ENCODE measurements around the gene MED12L.
"Not testable (repeated sequence)": the region's sequence is repeated elsewhere in the genome, so short reads cannot be mapped to it uniquely, and the experiment has no call there.

The MED12L gene, protein sequence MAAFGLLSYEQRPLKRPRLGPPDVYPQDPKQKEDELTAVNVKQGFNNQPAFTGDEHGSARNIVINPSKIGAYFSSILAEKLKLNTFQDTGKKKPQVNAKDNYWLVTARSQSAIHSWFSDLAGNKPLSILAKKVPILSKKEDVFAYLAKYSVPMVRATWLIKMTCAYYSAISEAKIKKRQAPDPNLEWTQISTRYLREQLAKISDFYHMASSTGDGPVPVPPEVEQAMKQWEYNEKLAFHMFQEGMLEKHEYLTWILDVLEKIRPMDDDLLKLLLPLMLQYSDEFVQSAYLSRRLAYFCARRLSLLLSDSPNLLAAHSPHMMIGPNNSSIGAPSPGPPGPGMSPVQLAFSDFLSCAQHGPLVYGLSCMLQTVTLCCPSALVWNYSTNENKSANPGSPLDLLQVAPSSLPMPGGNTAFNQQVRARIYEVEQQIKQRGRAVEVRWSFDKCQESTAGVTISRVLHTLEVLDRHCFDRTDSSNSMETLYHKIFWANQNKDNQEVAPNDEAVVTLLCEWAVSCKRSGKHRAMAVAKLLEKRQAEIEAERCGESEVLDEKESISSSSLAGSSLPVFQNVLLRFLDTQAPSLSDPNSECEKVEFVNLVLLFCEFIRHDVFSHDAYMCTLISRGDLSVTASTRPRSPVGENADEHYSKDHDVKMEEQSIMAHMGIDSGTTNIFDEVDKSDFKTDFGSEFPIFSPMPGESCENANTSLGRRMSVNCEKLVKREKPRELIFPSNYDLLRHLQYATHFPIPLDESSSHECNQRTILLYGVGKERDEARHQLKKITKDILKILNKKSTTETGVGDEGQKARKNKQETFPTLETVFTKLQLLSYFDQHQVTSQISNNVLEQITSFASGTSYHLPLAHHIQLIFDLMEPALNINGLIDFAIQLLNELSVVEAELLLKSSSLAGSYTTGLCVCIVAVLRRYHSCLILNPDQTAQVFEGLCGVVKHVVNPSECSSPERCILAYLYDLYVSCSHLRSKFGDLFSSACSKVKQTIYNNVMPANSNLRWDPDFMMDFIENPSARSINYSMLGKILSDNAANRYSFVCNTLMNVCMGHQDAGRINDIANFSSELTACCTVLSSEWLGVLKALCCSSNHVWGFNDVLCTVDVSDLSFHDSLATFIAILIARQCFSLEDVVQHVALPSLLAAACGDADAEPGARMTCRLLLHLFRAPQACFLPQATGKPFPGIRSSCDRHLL (N-terminal part only)

DNA sequence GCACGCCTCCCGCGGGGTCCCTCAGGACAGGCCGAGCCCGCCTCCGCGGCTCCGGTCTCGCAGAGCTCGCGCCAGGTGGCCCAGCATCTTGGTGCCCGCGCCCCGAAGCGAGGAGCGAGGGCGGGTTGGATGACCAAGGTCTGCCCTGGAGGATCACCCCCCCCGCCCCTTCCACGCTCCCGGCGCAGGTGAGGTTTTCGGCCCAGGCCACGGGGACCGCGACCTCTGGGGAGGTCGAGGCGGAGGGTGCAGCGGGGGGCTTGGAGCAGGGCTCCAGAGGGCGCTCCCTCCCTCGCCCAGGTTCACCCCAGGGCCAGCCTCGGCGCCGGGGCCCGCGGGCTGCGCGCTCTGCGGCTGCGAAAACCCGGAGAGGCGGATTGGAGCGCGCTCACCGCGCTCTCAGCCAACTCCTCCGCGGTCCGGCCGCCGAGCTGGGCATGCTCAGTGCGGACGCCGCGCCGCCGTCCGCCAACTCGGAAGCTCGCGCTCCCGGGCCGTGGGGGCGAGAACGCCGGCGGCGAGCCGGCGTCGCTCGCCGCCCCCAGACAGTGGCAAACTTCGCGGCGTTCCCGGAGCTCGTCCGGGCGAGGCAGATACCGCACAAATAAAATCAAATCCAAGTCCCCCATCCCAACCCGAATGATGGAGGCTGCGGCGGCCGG lies at the start of gene MED12L:
Gene MED12L, plus strand, starts transcription at position 438 of the 662 bp plus-strand sequence. CDS start 1,263 bp downstream, outside the sequence.
- peak; percentile 85 for DNase-seq (ENCODE audit: low read depth, low spot score)

DNA sequence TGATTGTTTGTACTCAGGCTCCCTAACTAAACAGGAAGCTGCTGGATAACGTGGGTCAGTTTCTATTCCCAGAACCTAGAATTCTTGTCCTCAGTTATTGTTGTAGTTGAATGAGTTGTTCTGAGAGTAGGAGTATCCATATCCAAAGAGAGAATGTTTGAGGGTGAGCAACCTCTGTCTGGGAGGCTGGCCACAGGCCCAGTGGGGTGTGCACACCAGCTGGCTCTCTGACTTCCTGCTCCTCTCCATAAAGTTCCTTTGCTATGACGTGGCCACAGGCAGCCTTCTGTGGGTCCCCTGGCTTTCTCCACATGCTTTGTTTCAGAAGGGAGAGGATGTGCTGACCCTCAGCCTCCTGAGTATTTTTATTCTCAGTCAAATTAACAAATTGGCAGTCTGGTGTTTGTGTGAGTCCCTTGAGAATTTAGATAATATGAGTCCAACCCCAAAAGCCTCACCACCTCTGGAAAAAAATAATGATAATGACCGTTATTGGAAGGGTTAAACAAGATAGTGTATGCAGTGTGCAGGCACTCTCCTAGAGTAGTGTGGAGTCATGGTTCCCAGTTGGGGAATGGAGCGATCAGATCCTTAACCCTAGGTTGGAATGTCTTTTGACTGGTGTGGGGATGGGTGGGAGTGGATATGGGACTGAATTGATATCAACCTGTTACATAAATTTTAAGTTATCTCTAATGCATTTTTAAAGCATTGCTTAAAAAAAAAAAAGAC lies 47.6 kb upstream of the MED12L start:
- peak; percentile 4 for DNase-seq (ENCODE audit: low read depth, low spot score)

DNA sequence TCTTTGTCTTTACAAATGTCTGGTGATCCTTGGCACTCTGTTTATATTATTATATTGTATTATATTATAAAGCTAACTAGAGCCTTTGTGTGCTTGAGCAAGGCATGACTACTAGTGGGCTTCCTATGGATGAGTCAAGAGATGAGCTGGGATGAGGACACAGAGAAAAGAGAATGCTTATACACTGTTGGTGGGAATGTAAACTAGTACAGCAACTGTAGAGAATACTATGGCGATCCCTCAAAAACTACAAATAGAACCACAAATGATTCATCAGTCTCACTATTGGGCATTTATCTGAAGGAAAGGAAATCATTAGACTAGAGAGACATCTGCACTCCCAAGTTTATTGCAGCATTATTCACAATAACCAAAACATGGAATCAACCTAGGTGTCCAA lies 40.8 kb upstream of the MED12L start:
- DNase-seq (ENCODE audit: low read depth, low spot score) = no peak

DNA sequence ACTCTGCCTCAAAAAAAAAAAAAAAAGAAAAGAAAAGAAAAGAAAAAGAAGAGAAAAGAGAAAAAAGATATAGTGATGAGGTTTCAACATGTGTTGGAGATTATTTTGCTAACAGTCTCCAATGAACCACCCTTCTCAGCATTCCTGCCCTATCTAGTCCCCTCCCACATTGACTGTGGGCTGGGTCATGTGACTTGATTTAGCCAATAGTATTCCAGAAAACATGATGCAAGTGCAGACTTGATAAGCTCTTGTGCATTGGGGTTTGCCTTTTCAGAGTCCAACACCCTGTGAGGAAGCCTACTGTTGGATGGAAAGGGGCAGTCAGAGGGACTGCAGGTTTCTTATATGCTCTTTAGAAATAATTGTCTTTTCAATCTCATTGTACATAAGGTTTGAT lies 37.8 kb upstream of the MED12L start:
- peak; percentile 12 for DNase-seq (ENCODE audit: low read depth, low spot score)

DNA sequence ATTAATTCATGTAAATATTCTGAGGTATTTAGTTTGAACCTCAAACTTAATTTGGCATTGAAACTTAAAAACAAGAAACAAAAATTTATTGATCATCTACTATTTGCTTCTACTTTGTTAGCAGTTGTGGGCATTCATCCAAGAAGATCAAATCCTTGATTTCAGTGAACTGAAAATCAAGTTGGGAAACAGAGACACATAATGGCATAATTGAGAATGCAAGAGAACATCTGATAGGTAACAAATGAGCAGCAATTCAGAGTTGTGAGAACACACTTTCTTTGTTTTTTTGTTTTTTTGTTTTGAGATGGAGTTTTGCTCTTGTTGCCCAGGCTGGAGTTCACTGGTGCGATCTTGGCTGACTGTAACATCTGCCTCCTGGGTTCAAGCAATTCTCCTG lies 33.9 kb upstream of the MED12L start:
- DNase-seq (ENCODE audit: low read depth, low spot score) = no peak

DNA sequence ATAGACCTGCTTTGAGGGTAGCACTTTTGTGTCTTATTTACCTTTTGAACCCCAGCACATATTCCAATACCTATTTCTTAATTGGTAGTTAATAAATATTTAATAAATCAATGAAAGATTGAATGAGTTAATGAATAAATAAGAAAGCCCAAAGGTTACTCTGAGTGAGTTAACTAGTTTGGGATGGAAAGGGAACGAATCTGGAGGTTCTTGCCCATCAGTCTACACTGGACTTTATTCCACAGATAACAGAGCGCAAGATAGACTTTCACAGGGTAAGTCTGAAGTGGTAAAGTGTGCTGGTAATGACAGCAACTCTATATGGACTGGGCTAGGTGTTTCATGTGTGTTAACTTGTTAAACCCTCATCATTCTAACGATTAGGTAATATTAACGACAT lies 33.1 kb upstream of the MED12L start:
- no peak for DNase-seq (ENCODE audit: low read depth, low spot score)

DNA sequence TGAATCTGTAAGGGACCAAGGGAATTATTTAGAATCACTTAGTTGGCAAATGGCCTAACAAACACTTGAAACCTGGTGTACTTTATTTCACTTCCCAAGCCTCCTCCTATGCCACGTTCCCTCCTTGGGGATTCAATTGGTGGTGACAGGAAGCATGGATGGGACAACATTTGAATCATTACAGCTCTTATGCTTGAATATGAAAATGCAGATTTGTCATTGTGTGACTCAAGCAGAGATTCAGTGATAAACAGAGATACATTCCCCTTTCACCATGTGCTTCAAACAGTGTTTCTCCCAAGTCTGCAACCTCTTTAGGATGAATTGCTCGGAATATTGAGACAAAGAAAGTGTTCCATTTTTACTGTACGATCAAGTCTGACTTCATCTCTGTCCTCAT lies 32.7 kb upstream of the MED12L start:
- DNase-seq (ENCODE audit: low read depth, low spot score) = no peak

DNA sequence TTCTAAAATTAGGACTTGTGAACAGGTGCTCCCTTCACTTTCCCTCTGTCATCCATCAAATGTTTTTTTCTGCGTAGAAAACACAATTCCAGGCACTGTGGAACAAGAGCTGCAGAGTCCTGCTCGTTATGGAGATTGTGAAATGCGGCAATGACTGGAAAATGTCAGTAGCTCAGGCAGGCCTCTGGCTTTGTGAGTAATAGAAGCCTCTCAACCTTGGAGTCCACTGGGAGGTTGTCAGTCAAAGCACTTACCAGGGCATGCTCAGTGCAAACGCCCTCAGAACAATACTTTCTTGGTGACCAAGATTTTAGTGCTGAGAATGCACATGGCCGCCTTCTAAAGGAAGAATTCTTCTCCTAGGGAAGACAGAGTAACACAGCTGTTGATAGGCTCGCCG lies 26.7 kb upstream of the MED12L start:
- DNase-seq (ENCODE audit: low read depth, low spot score) = no peak

DNA sequence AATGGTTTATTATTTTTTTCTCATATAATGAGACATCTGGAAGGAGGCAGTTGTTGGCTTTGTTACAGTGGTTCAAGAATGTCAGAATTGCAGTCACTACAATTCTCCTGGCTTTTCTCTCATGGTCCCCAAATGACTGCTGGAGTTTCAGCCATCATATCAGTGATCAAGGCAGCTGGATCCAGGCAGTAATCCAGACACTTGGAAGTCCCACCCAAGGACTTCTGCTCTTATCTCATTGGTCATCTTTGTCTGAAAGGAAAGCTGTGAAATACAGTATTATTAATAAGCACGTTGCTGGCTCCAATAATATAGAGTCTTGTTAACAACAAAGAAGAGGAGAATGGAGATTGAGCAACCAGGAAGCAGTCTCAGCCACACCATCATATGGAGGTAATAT lies 22.9 kb upstream of the MED12L start:
- no peak for DNase-seq (ENCODE audit: low read depth, low spot score)

DNA sequence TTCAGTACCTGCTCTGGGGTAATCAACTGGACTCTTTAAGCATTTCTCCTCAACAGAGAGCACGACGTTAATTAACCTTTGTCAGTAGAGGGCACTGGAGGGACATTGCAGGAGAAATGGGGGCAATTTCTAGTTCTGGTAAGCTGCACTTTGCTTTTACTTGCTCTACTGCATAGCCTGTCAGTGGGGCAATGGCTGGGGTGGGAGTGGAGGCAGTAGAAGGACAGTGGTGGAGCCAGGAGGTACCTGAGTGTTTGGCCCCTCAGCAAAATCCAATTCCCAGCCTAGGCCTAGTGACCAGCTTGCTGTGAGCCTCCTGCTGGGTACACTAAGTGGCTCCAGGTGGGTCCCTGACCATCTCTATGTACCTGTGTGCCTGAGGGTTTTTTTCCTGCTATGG lies 18.3 kb upstream of the MED12L start:
- peak; percentile 54 for DNase-seq (ENCODE audit: low read depth, low spot score)

DNA sequence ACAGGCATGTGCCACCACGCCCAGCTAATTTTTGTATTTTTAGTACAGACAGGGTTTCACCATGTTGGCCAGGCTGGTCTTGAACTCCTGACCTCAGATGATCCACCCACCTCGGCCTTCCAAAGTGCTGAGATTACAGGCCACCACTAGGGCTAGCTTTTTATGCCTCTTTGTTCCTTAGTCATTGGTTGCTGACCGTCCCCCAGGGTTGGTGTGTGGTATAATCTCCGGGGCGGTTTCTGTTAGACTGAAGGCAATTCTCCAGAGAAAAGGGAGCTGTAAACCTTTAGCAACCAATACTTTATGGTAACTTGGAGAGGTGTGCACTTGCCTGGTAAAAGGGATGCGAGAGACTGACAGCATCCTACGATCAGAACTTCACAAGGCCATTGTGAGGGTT lies 12.6 kb upstream of the MED12L start:
- DNase-seq (ENCODE audit: low read depth, low spot score) = not testable (repeated sequence)

DNA sequence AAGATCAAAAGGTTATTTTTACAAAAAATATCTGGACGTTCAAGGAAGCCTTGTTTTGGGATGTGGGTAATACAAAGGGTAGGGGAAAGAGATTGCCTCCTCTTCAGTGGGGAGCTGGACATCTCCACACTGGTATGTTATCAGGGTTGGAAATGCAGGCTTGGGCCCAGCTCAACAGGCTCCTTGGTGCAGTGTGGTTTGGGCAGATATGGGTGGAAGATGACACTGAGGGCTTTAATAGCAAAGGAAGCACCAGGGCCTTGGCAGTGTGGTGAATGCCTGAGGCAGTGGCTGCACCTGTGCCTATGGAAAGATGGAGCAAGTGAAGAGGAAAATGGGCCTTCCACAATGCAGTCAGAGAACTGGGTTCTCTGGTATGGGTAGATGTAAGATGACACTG lies 11.2 kb upstream of the MED12L start:
- DNase-seq (ENCODE audit: low read depth, low spot score) = no peak

DNA sequence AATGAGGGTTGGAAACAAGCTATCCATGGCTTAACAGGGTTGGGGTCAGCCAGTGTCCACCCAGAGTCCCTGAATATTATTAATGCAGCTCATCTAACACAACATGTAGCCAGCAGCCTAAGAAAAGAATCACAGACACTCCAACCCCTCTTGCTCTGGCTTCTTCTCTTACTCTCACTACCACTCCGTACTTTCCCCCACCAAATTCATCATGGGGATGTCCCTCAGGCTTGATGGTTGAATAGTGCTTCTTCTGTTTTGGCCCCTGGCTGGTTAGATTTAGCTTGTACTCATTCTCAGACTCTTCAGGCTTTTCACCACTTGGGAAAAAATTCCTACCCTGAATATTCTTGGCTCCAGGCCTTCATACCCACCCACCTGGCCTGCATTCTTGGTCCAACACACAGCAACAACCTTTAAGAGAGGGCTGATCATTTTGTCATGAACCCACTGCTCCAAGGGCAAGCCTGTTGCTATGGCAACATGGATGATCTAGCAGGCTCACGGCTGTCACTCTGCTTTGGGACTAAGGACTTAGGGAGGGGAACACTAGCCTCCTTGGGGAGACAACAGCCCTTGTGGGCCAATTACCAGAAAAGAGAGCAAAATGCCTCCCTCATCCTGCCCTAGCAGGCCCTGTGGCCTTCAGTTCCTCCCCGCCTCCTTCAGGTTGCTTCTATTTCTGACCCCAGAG lies 9.4 kb upstream of the MED12L start:
- no peak for DNase-seq (ENCODE audit: low read depth, low spot score)

DNA sequence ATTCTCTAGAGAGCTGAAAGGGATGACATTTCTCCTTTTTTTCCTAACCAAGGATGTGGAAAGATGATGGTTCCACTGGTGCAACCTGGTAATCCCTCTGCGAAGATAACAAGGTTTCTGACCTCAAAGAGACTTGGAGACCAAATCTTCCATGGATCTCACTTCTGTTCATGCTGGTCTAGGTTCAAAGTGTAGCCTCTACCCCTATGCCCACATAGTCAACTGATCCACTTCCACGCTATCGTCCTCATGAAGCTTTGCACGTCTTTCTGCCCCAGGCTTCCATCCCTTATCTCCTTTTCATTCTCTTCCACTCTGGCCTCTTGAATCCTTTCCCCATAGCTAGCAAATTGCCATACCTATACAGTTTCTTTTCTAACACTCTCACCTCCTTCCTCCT lies 8.8 kb upstream of the MED12L start:
- no peak for DNase-seq (ENCODE audit: low read depth, low spot score)

DNA sequence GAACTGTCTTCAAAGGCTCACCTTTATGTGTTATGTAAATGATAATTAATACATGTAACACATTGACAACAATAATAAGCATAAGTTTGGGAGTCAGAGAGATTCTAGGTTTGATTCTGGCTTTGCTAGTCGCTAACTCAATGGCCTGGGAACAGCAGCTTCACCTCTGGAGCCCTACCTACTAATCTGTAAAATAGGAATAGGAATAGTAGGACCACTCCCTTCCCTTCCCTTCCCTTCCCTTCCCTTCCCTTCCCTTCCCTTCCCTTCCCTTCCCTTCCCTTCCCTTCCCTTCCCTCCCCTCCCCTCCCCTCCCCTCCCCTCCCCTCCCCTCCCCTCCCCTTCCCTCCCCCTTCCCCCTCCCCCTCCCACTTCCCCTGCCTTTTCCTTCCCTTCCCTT lies 4.4 kb upstream of the MED12L start:
- not testable (repeated sequence) for DNase-seq (ENCODE audit: low read depth, low spot score)

DNA sequence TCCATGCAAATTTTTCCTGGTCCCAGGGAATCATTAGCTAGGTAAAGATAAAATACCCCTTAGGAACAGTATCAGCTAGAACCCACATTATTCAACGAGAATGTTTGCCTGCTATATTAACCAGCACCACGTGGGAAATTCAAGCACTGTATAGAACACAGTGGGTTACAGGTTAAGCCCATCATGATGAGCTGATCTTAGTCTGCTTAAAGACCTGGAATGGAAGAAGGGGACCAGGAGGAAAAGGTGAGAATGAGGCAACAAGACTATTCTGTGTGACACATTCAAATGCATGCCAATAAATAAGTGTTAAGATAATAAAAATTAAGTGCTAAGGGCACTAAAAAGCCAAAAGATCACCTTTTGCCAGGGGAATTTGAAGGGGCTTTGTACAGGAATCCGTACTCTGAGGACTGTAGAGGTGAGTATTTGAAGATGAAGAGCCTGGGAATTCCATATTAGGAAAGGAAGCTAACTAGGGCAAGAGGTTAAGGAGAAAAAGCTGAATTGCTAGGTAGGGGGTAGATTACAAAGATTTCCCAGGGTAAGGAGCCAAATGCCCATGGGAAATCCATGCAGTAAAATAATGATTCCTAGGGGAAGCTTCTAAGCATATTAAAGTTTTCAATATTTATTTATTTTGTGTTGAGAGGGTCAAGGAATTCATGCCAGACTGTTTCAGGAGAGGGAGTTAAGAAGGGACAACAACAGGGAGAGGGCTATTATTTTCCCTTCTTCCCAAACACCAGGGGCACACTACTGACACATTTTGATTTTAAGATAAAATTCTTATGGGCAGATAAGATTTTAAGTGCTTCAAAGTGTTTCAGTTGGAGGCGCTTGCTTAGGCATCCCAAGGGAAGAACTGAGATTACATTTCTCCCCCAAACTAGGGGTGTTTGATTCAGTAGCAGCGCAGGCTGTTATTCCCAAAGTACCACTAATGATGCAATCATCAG lies 2.3 kb upstream of the MED12L start:
- no peak for DNase-seq (ENCODE audit: low read depth, low spot score)

DNA sequence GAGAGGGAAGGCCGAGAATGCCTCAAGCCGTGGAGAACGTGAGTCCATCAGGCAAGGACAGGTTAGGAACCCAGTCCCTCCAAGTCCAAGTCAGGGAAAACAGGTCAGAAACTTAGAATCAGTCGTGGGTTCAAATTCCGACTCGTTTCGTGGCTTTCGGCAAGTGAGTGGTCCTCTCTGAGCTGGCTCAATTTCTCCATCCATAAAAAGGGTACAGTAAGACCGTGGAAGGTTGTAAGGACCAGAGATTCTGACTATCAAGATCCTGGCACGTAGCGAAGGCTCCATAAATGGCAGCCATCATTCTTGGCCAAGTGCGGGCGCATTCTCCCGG lies 604 bp upstream of the MED12L start:
- no peak for DNase-seq (ENCODE audit: low read depth, low spot score)

DNA sequence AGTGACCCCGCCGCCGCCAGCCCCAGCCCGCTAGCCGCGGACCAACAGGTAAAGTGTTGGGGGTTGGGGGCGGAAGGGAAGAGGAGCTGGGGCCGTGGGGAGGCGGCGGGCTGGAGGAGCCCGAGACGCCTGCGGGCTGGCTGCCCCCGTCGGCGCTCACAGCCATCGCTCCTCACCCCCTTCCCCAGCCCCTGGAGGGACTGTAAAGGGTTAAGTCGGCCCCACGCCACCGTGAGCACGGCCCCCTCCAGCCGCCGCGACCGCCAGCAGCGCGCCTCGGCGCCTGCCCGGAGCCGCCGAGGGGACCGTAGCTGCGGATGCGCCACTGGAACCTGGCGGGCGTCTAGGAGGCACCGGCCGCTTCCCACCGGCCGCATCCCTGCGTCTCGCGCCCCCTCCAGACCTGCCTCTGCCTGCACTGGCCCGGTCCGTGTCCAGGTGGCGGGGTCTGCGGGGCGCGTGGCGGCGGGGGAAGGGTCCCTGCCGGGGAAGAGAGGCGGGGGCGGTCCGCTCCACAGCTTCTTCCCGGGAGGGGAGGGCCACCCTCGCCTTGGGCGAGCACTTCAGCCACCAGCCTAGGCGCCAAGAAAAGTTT lies 522 bp downstream of the MED12L start:
- no peak for DNase-seq (ENCODE audit: low read depth, low spot score)

All from ELF-1 (cell line).